Renal pelvis (tissue), 12 donors: Measurements from ENCODE around the gene MUC13. TPM values are rescaled to one million over a fixed set of nuclear protein-coding genes. Genes with fewer than 3 reads are reported as not detected.
"Not testable (repeated sequence)": the region's sequence is repeated elsewhere in the genome, so short reads cannot be mapped to it uniquely, and the experiment has no call there.

Experiments used
- DNase-seq: peaks from one replicate; pipeline ENCODE4 v3.0.0-alpha.2; 2013
- long read RNA-seq, 16 experiments: transcript quantifications; one replicate each; lab custom pipeline, GENCODE V29; 2026
- polyA plus RNA-seq, 3 donors: library from polyadenylated mRNA; unstranded; fragments of 120-200 nt; gene quantifications; one replicate each; pipeline ENCODE4 v1.2.1, GENCODE V29; 2013; ENCODE audit not compliant: insufficient read length in 3 of 3

The MUC13 gene
- polyA plus RNA-seq, result under 1 TPM in 1 of 3 donors, not detected in 2; 0.30 TPM
- long read RNA-seq, donor 1, result 0 reads
- long read RNA-seq, donor 2, result 0 reads
- long read RNA-seq, donor 3, result 0 reads
- long read RNA-seq, donor 4, result 0 reads
- long read RNA-seq, donor 5, result 0 reads
- long read RNA-seq, donor 6, result 0 reads
- long read RNA-seq, donor 7, result 0 reads
- long read RNA-seq, donor 8, result 0 reads
- long read RNA-seq, donor 9, result 0 reads
- long read RNA-seq, donor 10, result 0 reads
- long read RNA-seq, donor 11, result 0 reads
- long read RNA-seq, donor 12, partial matches to known transcripts, result 0 of 1 reads
- long read RNA-seq, donor 12, other reads (novel, unspliced or antisense), result 0 of 1 reads
- long read RNA-seq, donor 13, result 0 reads
- long read RNA-seq, donor 14, result 0 reads
- long read RNA-seq, donor 15, transcript MUC13-205 (12 exons, 2,879 nt), result major isoform, 29 of 76 reads
- long read RNA-seq, donor 15, partial matches to known transcripts, result 46 of 76 reads
- long read RNA-seq, donor 15, other reads (novel, unspliced or antisense), result 0 of 76 reads
- long read RNA-seq, donor 16, result 0 reads

- no peak for DNase-seq
Measured at GRCh38 chr3:124934577-124934976, at the start of gene MUC13. TSS of gene MUC13 (minus strand) at chr3:124934751. CDS start at chr3:124934712, 39 bp downstream.

- DNase-seq, result no peak
Measured at GRCh38 chr3:124982855-124983254, 48.3 kb upstream of the MUC13 start.

- no peak for DNase-seq
Measured at GRCh38 chr3:124981472-124981871, 46.9 kb upstream of the MUC13 start.

GRCh38 chr3:124978627-124979026 is 44.1 kb upstream of the MUC13 start:
- no peak for DNase-seq

- no peak for DNase-seq
Measured at GRCh38 chr3:124976383-124976782, 41.8 kb upstream of the MUC13 start.

- DNase-seq, result no peak
Measured at GRCh38 chr3:124974691-124975090, 40.1 kb upstream of the MUC13 start.

- no peak for DNase-seq
Measured at GRCh38 chr3:124973290-124973689, 38.7 kb upstream of the MUC13 start.

GRCh38 chr3:124972457-124972856 is 37.9 kb upstream of the MUC13 start:
- DNase-seq, result no peak

- no peak for DNase-seq
Measured at GRCh38 chr3:124969963-124970722, 35.6 kb upstream of the MUC13 start.

GRCh38 chr3:124969190-124969589 is 34.6 kb upstream of the MUC13 start:
- no peak for DNase-seq

GRCh38 chr3:124967964-124968363 is 33.4 kb upstream of the MUC13 start:
- DNase-seq, result no peak

- DNase-seq, result no peak
Measured at GRCh38 chr3:124966521-124967445, 32.2 kb upstream of the MUC13 start.

GRCh38 chr3:124965413-124965812 is 30.9 kb upstream of the MUC13 start:
- DNase-seq, result no peak

- DNase-seq, result no peak
Measured at GRCh38 chr3:124964387-124964786, 29.8 kb upstream of the MUC13 start.

- DNase-seq, result no peak
Measured at GRCh38 chr3:124963755-124964154, 29.2 kb upstream of the MUC13 start.

GRCh38 chr3:124962403-124962940 is 27.9 kb upstream of the MUC13 start:
- DNase-seq, result no peak

GRCh38 chr3:124960698-124961097 is 26.1 kb upstream of the MUC13 start:
- DNase-seq, result no peak

- DNase-seq, result no peak
Measured at GRCh38 chr3:124960105-124960504, 25.6 kb upstream of the MUC13 start.

GRCh38 chr3:124957951-124958350 is 23.4 kb upstream of the MUC13 start:
- DNase-seq, result not testable (repeated sequence)

GRCh38 chr3:124952282-124952855 is 17.8 kb upstream of the MUC13 start:
- no peak for DNase-seq
